Retinal pigment epithelial cell (primary cell): ENCODE measurements around the gene ADAMTSL3.

ENCODE experiments used
- DNase-seq: peaks from one replicate; pipeline ENCODE4 v3.0.0-alpha.2; 2010; ENCODE audit warnings: low read depth
- H3K4me3 ChIP-seq: 2 replicates; pipeline ENCODE4 v1.5.1; 2011; ENCODE audit warnings: mild to moderate bottlenecking, low read length, control low read depth, moderate library complexity
- TF ChIP-seq, protein P1 (sequence below): conservative IDR thresholded peaks from 2 replicates; pipeline ENCODE4 v1.5.1; 2011; ENCODE audit warnings: low read depth, low read length, control low read depth, inconsistent platforms

Gene ADAMTSL3

DNA sequence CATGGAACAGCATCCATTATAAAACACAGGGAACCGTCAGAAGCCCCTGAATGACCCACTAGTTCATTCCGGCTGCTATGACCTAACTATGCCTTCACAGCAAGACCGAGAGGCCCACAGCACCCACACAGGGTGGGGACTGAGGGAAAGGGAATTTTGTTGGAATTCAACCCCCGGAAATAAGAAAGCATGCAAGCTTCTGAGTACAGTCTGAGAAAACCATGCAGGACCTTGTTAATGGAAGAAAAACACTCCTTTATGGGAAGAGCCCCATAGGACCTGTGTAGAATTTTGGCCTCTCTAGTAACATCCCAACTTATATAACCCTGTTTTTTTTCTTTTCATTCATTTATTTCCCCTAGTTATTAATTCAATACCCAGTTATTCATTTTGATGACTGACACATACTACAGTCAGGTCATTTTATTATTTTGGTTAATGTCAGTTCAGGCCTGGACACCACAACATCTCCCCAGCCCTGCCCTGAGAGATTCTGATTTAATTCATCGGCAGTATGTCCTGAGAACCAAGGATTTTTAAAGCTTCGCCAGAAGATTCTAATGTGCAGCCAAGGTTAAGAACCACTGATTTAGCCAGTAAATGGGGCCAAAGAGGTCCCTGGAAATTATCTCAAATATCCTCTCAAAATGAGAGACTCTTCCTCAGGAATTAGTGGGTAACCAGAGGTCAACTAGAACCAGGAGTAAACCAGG is 350.0 kb downstream of the ADAMTSL3 start:
- no peak for DNase-seq
- TF ChIP-seq, protein P1, sequence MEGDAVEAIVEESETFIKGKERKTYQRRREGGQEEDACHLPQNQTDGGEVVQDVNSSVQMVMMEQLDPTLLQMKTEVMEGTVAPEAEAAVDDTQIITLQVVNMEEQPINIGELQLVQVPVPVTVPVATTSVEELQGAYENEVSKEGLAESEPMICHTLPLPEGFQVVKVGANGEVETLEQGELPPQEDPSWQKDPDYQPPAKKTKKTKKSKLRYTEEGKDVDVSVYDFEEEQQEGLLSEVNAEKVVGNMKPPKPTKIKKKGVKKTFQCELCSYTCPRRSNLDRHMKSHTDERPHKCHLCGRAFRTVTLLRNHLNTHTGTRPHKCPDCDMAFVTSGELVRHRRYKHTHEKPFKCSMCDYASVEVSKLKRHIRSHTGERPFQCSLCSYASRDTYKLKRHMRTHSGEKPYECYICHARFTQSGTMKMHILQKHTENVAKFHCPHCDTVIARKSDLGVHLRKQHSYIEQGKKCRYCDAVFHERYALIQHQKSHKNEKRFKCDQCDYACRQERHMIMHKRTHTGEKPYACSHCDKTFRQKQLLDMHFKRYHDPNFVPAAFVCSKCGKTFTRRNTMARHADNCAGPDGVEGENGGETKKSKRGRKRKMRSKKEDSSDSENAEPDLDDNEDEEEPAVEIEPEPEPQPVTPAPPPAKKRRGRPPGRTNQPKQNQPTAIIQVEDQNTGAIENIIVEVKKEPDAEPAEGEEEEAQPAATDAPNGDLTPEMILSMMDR = no peak
- no peak overlapping the region for H3K4me3 ChIP-seq

DNA sequence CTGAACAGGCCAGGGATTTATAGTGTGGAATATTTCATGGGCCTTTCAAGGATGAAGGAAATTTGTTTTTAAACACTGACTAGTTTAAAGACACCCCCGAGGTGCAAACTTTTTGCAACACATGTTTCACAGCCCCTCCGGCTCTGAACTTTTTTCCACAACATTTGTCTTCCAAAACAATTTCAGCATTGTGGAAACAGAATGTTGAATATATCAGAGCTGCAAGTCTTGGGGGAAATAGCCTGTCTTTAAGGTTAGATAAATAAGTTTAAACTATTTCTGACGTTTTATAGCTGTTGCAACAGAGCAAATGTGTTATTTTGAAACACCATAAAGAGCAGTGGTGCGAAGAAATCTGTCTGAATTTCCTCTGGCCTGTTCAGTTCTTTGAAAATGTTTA is 352.5 kb downstream of the ADAMTSL3 start:
- TF ChIP-seq, protein P1 = no peak
- DNase-seq = no peak
- no peak overlapping the region for H3K4me3 ChIP-seq

DNA sequence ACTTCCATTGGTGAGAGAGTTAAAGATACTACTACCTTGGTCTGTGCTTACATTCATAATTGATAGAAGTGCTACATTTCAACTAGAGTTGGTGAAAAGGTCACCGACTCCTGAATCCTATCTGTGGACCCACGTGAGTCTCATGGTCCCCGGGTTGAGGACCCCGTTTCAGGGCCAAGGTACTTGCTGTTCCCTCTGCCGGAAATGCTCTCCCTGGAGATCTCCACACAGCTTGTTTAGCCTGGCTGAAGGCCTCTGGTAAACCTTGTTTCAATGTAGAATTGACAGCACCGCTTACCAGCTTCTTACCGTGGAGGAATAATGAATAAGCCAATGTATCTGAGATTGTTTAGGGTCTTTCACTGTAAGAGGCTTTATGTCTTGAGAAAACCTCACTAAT is 355.7 kb downstream of the ADAMTSL3 start:
- H3K4me3 ChIP-seq = no peak overlapping the region
- no peak for DNase-seq
- TF ChIP-seq, protein P1 = no peak

DNA sequence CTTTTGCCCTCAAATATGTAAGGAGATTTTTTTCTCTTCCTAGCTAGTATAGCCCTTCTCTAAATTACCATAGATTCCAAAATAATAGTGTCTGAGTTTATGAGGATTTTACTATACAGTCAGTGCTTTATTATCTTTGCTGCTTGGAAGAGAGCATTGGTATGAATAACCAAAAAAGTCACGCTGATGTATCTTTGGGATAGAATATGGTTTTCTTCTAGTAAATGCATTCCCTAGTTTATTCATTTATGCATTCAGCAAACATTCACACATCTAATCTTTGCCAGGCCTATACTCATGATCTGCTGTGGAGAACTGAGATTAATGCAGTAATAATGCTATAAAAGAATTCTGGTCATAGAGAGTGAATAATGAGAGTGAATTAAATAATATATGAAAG is 356.3 kb downstream of the ADAMTSL3 start:
- TF ChIP-seq, protein P1 = no peak
- H3K4me3 ChIP-seq = no peak overlapping the region
- no peak for DNase-seq

DNA sequence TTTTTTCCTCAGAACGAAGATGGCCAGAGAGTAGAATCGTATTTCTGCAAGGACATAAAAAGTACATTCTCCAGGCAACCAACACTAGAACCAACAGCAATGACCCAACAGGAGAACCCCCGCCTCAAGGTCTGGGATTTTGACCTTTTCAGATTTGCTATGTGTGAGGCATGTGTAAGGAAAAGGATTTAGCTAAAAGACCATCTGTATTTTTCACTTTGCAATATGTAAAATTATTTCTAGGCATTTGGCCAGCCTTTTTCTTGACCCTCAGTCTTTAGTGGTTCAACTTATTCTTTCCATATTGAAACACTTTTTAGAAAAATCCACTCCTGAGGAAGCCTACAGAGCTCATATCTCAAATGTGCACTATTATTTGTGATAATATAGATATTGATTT is 362.4 kb downstream of the ADAMTSL3 start:
- no peak overlapping the region for H3K4me3 ChIP-seq
- DNase-seq = no peak
- TF ChIP-seq, protein P1 = no peak

DNA sequence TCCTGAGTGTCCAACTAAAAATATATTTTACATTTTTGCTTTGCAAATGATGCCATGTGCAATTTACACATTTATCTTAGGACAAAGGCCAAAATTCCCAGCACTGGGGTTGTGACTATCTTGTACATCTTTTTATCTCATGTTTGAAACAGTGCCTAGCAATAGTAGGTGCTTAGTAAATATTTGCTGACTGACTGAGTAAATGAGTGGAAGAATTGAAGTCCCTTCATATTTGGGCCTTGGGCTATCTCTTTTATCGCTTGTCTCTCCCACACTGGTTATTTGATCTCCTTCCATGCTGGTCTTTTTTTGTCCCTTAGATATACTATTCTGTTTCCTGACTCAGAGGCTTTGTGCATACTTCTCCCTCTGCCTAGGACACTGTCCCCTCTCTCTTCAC is 368.6 kb downstream of the ADAMTSL3 start:
- no peak overlapping the region for H3K4me3 ChIP-seq
- no peak for DNase-seq
- TF ChIP-seq, protein P1 = no peak

DNA sequence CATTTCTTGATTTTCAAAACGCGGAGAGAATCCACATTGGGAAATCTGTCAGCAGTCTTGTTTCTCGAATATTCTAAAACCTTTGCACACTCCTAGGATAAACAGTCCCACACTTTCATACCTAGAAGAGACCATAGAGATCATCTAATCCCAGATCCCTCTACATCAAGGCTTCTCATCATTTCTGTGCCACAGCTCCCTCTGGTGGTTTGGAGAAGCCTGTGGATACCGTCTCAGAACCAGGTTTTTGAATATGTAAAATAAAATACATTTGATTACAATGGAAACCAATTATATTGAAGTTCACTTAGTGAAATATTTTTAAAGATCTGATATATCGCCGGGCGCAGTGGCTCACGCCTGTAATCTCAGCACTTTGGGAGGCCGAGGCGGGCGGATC is 369.7 kb downstream of the ADAMTSL3 start:
- no peak for DNase-seq
- no peak overlapping the region for H3K4me3 ChIP-seq
- TF ChIP-seq, protein P1 = peak; percentile 54
